Panc1 (cell line): ENCODE measurements around the gene CATSPER4. TPM values are rescaled to one million over a fixed set of nuclear protein-coding genes. Genes with fewer than 3 reads are reported as not detected.

Experiments
- ATAC-seq: fragments of 200-7000 bp; cut with Tn5 transposase; 2 replicates; pipeline ENCODE4 v1.9.1; 2020; ENCODE audit warnings: mild to moderate bottlenecking, moderate library complexity
- BruUV-seq: library from RNA; stranded (reverse); fragments of 400-500 nt; replicated peaks from 2 replicates; lab custom pipeline; 2021; lab: Mats Ljungman, UMichigan
- CTCF ChIA-PET: fragments of 300-600 bp; sonication (Branson Sonifier 250); formaldehyde crosslinking; loops from one replicate; lab custom pipeline; 2022; ENCODE audit warnings: antibody characterized with exemption; lab: Charles Lee
- POLR2A ChIA-PET: fragments of 300-600 bp; sonication (Branson Sonifier 250); formaldehyde crosslinking; loops from one replicate; lab custom pipeline; 2022; ENCODE audit warnings: antibody characterized with exemption; lab: Charles Lee
- DNase-seq: peaks from one replicate; pipeline ENCODE4 v3.0.0-alpha.2; 2010; ENCODE audit warnings: low read depth, low spot score
- H3K27ac ChIP-seq: 2 replicates; pipeline ENCODE4 v1.5.1; 2011; ENCODE audit warnings: mild to moderate bottlenecking, low read length, inconsistent platforms
- H3K27me3 ChIP-seq: fragments of 200-500 bp; sonication (Bioruptor generic); 2 replicates; pipeline ENCODE4 v1.6.0; 2014; ENCODE audit warnings: low read length, inconsistent platforms; ENCODE audit not compliant: control insufficient read depth, insufficient read depth
- H3K36me3 ChIP-seq: fragments of 200-500 bp; sonication (Bioruptor generic); 2 replicates; pipeline ENCODE4 v1.5.1; 2014; ENCODE audit warnings: inconsistent platforms, mild to moderate bottlenecking, low read length, moderate library complexity; ENCODE audit not compliant: control insufficient read depth, insufficient read depth
- H3K4me1 ChIP-seq: 2 replicates; pipeline ENCODE4 v1.5.1; 2011; ENCODE audit warnings: inconsistent platforms, mild to moderate bottlenecking, low read length, moderate library complexity; ENCODE audit not compliant: control insufficient read depth, insufficient read depth
- H3K4me3 ChIP-seq, 2 experiments: 2 replicates each; pipeline ENCODE4 v1.5.1; 2011 to 2012; ENCODE audit warnings: low read depth in 2 of 2, low read length in 2 of 2, mild to moderate bottlenecking in 2 of 2, inconsistent platforms in 1 of 2, moderate library complexity in 1 of 2
- H3K9me3 ChIP-seq: fragments of 200-500 bp; sonication (Bioruptor generic); 2 replicates; pipeline ENCODE4 v1.5.1; 2014; ENCODE audit warnings: low read depth, mild to moderate bottlenecking, inconsistent platforms, low read length, moderate library complexity; ENCODE audit not compliant: control insufficient read depth, insufficient read depth
- POLR2AphosphoS5 ChIP-seq: IDR thresholded peaks from 2 replicates; pipeline ENCODE4 v1.6.1; 2012; ENCODE audit warnings: mild to moderate bottlenecking, low read depth, low read length, moderate library complexity
- REST ChIP-seq, 2 experiments: IDR thresholded peaks; 2 replicates each; pipeline ENCODE4 v1.6.1; 2011 to 2012; ENCODE audit warnings: low read depth in 2 of 2, control low read depth in 1 of 2, low read length in 1 of 2, mild to moderate bottlenecking in 1 of 2, moderate library complexity in 1 of 2; ENCODE audit not compliant: insufficient read depth in 1 of 2
- SIN3A ChIP-seq: IDR thresholded peaks from 2 replicates; pipeline ENCODE4 v1.6.1; 2012; ENCODE audit warnings: low read depth, mild to moderate bottlenecking, low read length, moderate library complexity, borderline replicate concordance; ENCODE audit not compliant: insufficient read depth
- TCF7L2 ChIP-seq: IDR thresholded peaks from 2 replicates; pipeline ENCODE4 v1.6.1; 2011; ENCODE audit warnings: mild to moderate bottlenecking, low read depth, low read length, inconsistent platforms
- in situ Hi-C: cut with HindIII; loops from 2 replicates; pipeline ENCODE4 v1.10.0; 2016; ENCODE audit warnings: low sequenced_read_pairs, low pct_unique_long_range_greater_than_20kb
- intact Hi-C: fragments of 100-400 bp; cut with micrococcal nuclease; formaldehyde crosslinking; loops from one replicate; pipeline ENCODE4 v1.10.0; 2022; ENCODE audit not compliant: unreplicated experiment
- total RNA-seq: library from RNA; stranded (reverse); gene quantifications from one replicate; pipeline ENCODE4 v1.2.1, GENCODE V29; 2021; ENCODE audit not compliant: unreplicated experiment
- TF ChIP-seq, protein P1 (sequence below): fragments of 450-650 bp; IDR thresholded peaks from 2 replicates; pipeline ENCODE4 v1.5.1; 2017; ENCODE audit warnings: mild to moderate bottlenecking

CATSPER4 gene
- total RNA-seq, 1 experiment from 2014 or later = not detected

- no peak overlapping the region for H3K4me3 ChIP-seq
- POLR2A ChIA-PET = no interaction called here
- H3K27ac ChIP-seq = no peak overlapping the region
- H3K4me1 ChIP-seq = no peaks in the 10 kb centered on the region
- ATAC-seq (no peak), DNase-seq (no peak)
- in situ Hi-C loops (no loop called here), intact Hi-C loops (no loop called here)
- BruUV-seq = no TSS peak
- H3K36me3 ChIP-seq = no peaks in the 10 kb centered on the region
- no peaks in the 10 kb centered on the region for H3K9me3 ChIP-seq
- TF ChIP-seq SIN3A (no peak), TCF7L2 (no peak), REST (IDR thresholded peaks at IDR 0.05; ENCODE audit: insufficient read depth in 1 of 2, low read depth in 2 of 2, low read length in 1 of 2) (no peak), POLR2AphosphoS5 (no peak)
- TF ChIP-seq, protein P1, sequence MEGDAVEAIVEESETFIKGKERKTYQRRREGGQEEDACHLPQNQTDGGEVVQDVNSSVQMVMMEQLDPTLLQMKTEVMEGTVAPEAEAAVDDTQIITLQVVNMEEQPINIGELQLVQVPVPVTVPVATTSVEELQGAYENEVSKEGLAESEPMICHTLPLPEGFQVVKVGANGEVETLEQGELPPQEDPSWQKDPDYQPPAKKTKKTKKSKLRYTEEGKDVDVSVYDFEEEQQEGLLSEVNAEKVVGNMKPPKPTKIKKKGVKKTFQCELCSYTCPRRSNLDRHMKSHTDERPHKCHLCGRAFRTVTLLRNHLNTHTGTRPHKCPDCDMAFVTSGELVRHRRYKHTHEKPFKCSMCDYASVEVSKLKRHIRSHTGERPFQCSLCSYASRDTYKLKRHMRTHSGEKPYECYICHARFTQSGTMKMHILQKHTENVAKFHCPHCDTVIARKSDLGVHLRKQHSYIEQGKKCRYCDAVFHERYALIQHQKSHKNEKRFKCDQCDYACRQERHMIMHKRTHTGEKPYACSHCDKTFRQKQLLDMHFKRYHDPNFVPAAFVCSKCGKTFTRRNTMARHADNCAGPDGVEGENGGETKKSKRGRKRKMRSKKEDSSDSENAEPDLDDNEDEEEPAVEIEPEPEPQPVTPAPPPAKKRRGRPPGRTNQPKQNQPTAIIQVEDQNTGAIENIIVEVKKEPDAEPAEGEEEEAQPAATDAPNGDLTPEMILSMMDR = no peak
- CTCF ChIA-PET = no interaction called here
- no peaks in the 10 kb centered on the region for H3K27me3 ChIP-seq
These were observed 2.5 kb upstream of the CATSPER4 start for GRCh38 chr1:26187882-26188281.

- in situ Hi-C loops = no loop called here
- intact Hi-C loops = no loop called here
- CTCF ChIA-PET = interaction anchor here (2.5 kb wide), 1 partner anchor 45 kb away, joined by 10 read pairs; the partner anchor contains the start of gene CEP85
These were observed 1.9 kb upstream of the CATSPER4 start for GRCh38 chr1:26188477-26188876.

More at GRCh38 chr1:26188477-26188876, 1.9 kb upstream of the CATSPER4 start:
- H3K4me1 ChIP-seq = no peaks in the 10 kb centered on the region
- H3K9me3 ChIP-seq = no peaks in the 10 kb centered on the region
- no peaks in the 10 kb centered on the region for H3K36me3 ChIP-seq
- no peak overlapping the region for H3K27ac ChIP-seq
- TF ChIP-seq SIN3A (no peak), REST (IDR thresholded peaks at IDR 0.05; ENCODE audit: insufficient read depth in 1 of 2, low read depth in 2 of 2, low read length in 1 of 2) (no peak), POLR2AphosphoS5 (no peak), TCF7L2 (no peak)
- TF ChIP-seq, protein P1 = no peak
- DNase-seq (no peak), ATAC-seq (no peak)
- POLR2A ChIA-PET = no interaction called here
- no peaks in the 10 kb centered on the region for H3K27me3 ChIP-seq
- no TSS peak for BruUV-seq
- no peak overlapping the region for H3K4me3 ChIP-seq
